GM23338 (cell line): ENCODE data around the gene SEMA7A. TPM values are rescaled to one million over a fixed set of nuclear protein-coding genes. Genes with fewer than 3 reads are reported as not detected.

Source experiments
- ATAC-seq: fragments of 200-7000 bp; cut with Tn5 transposase; 3 replicates; pipeline ENCODE4 v1.9.1; 2020
- DNase-seq: peaks from one replicate; pipeline ENCODE4 v3.0.0-alpha.2; 2015; ENCODE audit warnings: low spot score
- H2AFZ ChIP-seq: fragments of 200-600 bp; sonication (generic); 2 replicates; pipeline ENCODE4 v1.8.0; 2016; ENCODE audit warnings: antibody characterized with exemption, mild to moderate bottlenecking, moderate library complexity
- H3F3A ChIP-seq: fragments of 200-600 bp; sonication (generic); replicated peaks from 2 replicates; pipeline ENCODE4 v1.8.0; 2017; ENCODE audit warnings: antibody characterized with exemption, mixed run types, low read depth
- H3K27ac ChIP-seq: fragments of 200-600 bp; sonication (generic); 2 replicates; pipeline ENCODE4 v1.6.1; 2016; ENCODE audit warnings: low read depth
- H3K27me3 ChIP-seq: fragments of 200-600 bp; sonication (generic); 2 replicates; pipeline ENCODE4 v1.8.0; 2016; ENCODE audit warnings: mild to moderate bottlenecking, mixed run types, moderate library complexity; ENCODE audit not compliant: insufficient read depth
- H3K36me3 ChIP-seq: fragments of 200-600 bp; sonication (generic); 2 replicates; pipeline ENCODE4 v1.8.0; 2016; ENCODE audit warnings: mild to moderate bottlenecking; ENCODE audit not compliant: insufficient read depth
- H3K4me1 ChIP-seq: fragments of 200-600 bp; sonication (generic); 2 replicates; pipeline ENCODE4 v1.8.0; 2016; ENCODE audit warnings: mild to moderate bottlenecking, moderate library complexity; ENCODE audit not compliant: insufficient read depth
- H3K4me2 ChIP-seq: fragments of 200-600 bp; sonication (generic); 2 replicates; pipeline ENCODE4 v1.7.1; 2017; ENCODE audit warnings: mixed run types
- H3K4me3 ChIP-seq: fragments of 200-600 bp; sonication (generic); 2 replicates; pipeline ENCODE4 v1.6.1; 2016; ENCODE audit warnings: mixed run types
- H3K79me2 ChIP-seq: fragments of 200-600 bp; sonication (generic); replicated peaks from 2 replicates; pipeline ENCODE4 v1.8.0; 2017; ENCODE audit warnings: mild to moderate bottlenecking; ENCODE audit not compliant: insufficient read depth
- H3K9me2 ChIP-seq: fragments of 200-600 bp; sonication (generic); 2 replicates; pipeline ENCODE4 v1.8.0; 2017; ENCODE audit not compliant: insufficient read depth
- H4K20me1 ChIP-seq: fragments of 200-600 bp; sonication (generic); replicated peaks from 2 replicates; pipeline ENCODE4 v1.8.0; 2017; ENCODE audit warnings: mild to moderate bottlenecking; ENCODE audit not compliant: insufficient read depth
- H3K27ac Mint-ChIP-seq: 2 replicates; pipeline ENCODE4 v1.8.0; 2020; ENCODE audit warnings: inconsistent platforms, mild to moderate bottlenecking, moderate library complexity, mixed read lengths
- H3K27me3 Mint-ChIP-seq: 3 replicates; pipeline ENCODE4 v1.8.0; 2022; ENCODE audit warnings: low read depth, mild to moderate bottlenecking, moderate library complexity, mixed read lengths, inconsistent platforms; ENCODE audit not compliant: insufficient read depth, poor library complexity
- H3K36me3 Mint-ChIP-seq: 3 replicates; pipeline ENCODE4 v1.8.0; 2021; ENCODE audit warnings: low read depth, mild to moderate bottlenecking, inconsistent platforms, moderate library complexity, mixed read lengths
- H3K4me1 Mint-ChIP-seq: 3 replicates; pipeline ENCODE4 v1.8.0; 2020; ENCODE audit warnings: mild to moderate bottlenecking, inconsistent platforms, mixed read lengths
- H3K4me3 Mint-ChIP-seq: 3 replicates; pipeline ENCODE4 v1.8.0; 2021; ENCODE audit warnings: moderate library complexity, mild to moderate bottlenecking, inconsistent platforms, mixed read lengths
- H3K9me3 Mint-ChIP-seq: 3 replicates; pipeline ENCODE4 v1.8.0; 2020; ENCODE audit warnings: moderate library complexity, mild to moderate bottlenecking, inconsistent platforms, mixed read lengths
- ETS1 ChIP-seq: IDR thresholded peaks from 2 replicates; pipeline ENCODE4 v1.6.1; 2016; ENCODE audit warnings: antibody characterized with exemption
- EZH2 ChIP-seq: fragments of 200-600 bp; sonication (generic); IDR thresholded peaks from one replicate; pipeline ENCODE4 v1.8.0; 2017; ENCODE audit warnings: antibody characterized with exemption, mild to moderate bottlenecking, low read depth; ENCODE audit not compliant: unreplicated experiment
- EZH2phosphoT487 ChIP-seq: fragments of 200-600 bp; sonication (generic); IDR thresholded peaks from one replicate; pipeline ENCODE4 v1.8.1; 2018; ENCODE audit warnings: antibody characterized with exemption; ENCODE audit not compliant: unreplicated experiment
- JUNB ChIP-seq: IDR thresholded peaks from one replicate; pipeline ENCODE4 v1.6.1; 2016; ENCODE audit warnings: antibody characterized with exemption; ENCODE audit not compliant: unreplicated experiment
- NANOG ChIP-seq: IDR thresholded peaks from 2 replicates; pipeline ENCODE4 v1.6.1; 2016; ENCODE audit warnings: antibody characterized with exemption, borderline replicate concordance
- polyA plus RNA-seq: library from polyadenylated mRNA; unstranded; fragments of >200 nt; fragmentation: Nextera tagmentation; extraction: Ambion mirVana; gene quantifications from 2 replicates; pipeline ENCODE4 v1.2.1, GENCODE V29; 2016
- total RNA-seq: library from RNA; depleted of rRNA; stranded (reverse); fragments of >200 nt; shearing (Covaris generic); gene quantifications from 2 replicates; pipeline ENCODE4 v1.2.3, GENCODE V29; 2014
- TF ChIP-seq, protein P1 (sequence below): fragments of 250-450 bp; sonication (Bioruptor Pico); IDR thresholded peaks from 2 replicates; pipeline ENCODE4 v1.5.0; 2020; ENCODE audit warnings: mild to moderate bottlenecking, moderate library complexity

The SEMA7A gene
- total and polyA plus RNA-seq, 2 experiments from 2014 or later, result 2.0 to 14.1 TPM

DNA sequence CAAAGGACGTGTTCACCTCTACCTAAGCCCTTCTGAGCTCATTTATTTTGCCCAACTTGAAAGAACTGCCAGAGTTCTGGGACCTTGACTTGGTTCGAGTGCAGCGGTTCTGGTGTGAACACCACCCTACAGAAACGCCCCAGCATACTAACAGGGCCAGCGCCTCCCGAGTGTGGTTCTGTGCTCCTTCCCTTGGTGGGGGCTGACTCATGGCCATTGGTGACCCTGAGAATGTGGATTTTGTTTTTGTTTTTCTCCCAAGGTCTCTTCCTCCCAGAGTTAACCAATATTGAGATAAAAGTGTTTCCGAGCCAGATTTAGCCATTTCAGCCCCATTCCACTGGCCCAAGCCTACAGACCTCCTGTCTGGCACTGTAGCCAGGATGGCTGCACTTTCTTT, 27.9 kb downstream of the SEMA7A start (continued):
- TF ChIP-seq, protein P1, sequence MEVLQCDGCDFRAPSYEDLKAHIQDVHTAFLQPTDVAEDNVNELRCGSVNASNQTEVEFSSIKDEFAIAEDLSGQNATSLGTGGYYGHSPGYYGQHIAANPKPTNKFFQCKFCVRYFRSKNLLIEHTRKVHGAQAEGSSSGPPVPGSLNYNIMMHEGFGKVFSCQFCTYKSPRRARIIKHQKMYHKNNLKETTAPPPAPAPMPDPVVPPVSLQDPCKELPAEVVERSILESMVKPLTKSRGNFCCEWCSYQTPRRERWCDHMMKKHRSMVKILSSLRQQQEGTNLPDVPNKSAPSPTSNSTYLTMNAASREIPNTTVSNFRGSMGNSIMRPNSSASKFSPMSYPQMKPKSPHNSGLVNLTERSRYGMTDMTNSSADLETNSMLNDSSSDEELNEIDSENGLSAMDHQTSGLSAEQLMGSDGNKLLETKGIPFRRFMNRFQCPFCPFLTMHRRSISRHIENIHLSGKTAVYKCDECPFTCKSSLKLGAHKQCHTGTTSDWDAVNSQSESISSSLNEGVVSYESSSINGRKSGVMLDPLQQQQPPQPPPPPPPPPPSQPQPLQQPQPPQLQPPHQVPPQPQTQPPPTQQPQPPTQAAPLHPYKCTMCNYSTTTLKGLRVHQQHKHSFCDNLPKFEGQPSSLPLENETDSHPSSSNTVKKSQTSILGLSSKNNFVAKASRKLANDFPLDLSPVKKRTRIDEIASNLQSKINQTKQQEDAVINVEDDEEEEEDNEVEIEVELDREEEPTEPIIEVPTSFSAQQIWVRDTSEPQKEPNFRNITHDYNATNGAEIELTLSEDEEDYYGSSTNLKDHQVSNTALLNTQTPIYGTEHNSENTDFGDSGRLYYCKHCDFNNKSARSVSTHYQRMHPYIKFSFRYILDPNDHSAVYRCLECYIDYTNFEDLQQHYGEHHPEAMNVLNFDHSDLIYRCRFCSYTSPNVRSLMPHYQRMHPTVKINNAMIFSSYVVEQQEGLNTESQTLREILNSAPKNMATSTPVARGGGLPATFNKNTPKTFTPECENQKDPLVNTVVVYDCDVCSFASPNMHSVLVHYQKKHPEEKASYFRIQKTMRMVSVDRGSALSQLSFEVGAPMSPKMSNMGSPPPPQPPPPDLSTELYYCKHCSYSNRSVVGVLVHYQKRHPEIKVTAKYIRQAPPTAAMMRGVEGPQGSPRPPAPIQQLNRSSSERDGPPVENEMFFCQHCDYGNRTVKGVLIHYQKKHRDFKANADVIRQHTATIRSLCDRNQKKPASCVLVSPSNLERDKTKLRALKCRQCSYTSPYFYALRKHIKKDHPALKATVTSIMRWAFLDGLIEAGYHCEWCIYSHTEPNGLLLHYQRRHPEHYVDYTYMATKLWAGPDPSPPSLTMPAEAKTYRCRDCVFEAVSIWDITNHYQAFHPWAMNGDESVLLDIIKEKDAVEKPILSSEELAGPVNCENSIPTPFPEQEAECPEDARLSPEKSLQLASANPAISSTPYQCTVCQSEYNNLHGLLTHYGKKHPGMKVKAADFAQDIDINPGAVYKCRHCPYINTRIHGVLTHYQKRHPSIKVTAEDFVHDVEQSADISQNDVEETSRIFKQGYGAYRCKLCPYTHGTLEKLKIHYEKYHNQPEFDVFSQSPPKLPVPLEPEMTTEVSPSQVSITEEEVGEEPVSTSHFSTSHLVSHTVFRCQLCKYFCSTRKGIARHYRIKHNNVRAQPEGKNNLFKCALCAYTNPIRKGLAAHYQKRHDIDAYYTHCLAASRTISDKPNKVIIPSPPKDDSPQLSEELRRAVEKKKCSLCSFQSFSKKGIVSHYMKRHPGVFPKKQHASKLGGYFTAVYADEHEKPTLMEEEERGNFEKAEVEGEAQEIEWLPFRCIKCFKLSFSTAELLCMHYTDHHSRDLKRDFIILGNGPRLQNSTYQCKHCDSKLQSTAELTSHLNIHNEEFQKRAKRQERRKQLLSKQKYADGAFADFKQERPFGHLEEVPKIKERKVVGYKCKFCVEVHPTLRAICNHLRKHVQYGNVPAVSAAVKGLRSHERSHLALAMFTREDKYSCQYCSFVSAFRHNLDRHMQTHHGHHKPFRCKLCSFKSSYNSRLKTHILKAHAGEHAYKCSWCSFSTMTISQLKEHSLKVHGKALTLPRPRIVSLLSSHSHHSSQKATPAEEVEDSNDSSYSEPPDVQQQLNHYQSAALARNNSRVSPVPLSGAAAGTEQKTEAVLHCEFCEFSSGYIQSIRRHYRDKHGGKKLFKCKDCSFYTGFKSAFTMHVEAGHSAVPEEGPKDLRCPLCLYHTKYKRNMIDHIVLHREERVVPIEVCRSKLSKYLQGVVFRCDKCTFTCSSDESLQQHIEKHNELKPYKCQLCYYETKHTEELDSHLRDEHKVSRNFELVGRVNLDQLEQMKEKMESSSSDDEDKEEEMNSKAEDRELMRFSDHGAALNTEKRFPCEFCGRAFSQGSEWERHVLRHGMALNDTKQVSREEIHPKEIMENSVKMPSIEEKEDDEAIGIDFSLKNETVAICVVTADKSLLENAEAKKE (CRISPR knock-in tag), result no peak

- Mint-ChIP-seq H3K4me1 (peaks cover 26% of the 10 kb centered on the region), H3K4me3 (no peak overlapping the region), H3K27me3 (peaks cover 12% of the 10 kb centered on the region), H3K27ac (no peak overlapping the region; the same call in 1 of the 2 replicates), H3K36me3 (no peaks in the 10 kb centered on the region), H3K9me3 (no peaks in the 10 kb centered on the region)
- ATAC-seq (no peak), DNase-seq (no peak)
- H3K36me3 ChIP-seq, result no peaks in the 10 kb centered on the region
- H3K27ac ChIP-seq, result no peak overlapping the region
- H3K79me2 ChIP-seq, result no peaks in the 10 kb centered on the region
- H3K9me2 ChIP-seq, result no peaks in the 10 kb centered on the region
- no peak overlapping the region for H2AFZ ChIP-seq
- H3K4me3 ChIP-seq, result no peak overlapping the region
- peaks cover 9% of the 10 kb centered on the region; the same call in 1 of the 2 replicates for H3K4me1 ChIP-seq
- no peaks in the 10 kb centered on the region for H3K27me3 ChIP-seq
- no peaks in the 10 kb centered on the region for H4K20me1 ChIP-seq
- H3F3A ChIP-seq, result no peaks in the 10 kb centered on the region
- no peak overlapping the region for H3K4me2 ChIP-seq
- no peak for TF ChIP-seq ETS1
- no peak for TF ChIP-seq EZH2
- TF ChIP-seq JUNB, result no peak
- TF ChIP-seq NANOG, result no peak
- TF ChIP-seq, protein P1 (CRISPR knock-in tag), result no peak
- TF ChIP-seq EZH2phosphoT487, result no peak
Observed at GRCh38 chr15:74403991-74404563, 29.7 kb downstream of the SEMA7A start.
